HUES64 (cell line): ENCODE results near the gene PSD4.

ENCODE experiments used
- H3K27ac ChIP-seq: 2 replicates; pipeline ENCODE4 v1.7.0; 2013; ENCODE audit warnings: low read depth, low read length, inconsistent platforms
- H3K27me3 ChIP-seq: 2 replicates; pipeline ENCODE4 v1.6.1; 2013; ENCODE audit warnings: mild to moderate bottlenecking, low read length; ENCODE audit not compliant: insufficient read depth
- H3K36me3 ChIP-seq: 2 replicates; pipeline ENCODE4 v1.6.1; 2013; ENCODE audit warnings: mild to moderate bottlenecking, low read length; ENCODE audit not compliant: insufficient read depth
- H3K4me1 ChIP-seq: 2 replicates; pipeline ENCODE4 v1.6.1; 2013; ENCODE audit warnings: mild to moderate bottlenecking, low read length, moderate library complexity; ENCODE audit not compliant: insufficient read depth
- H3K4me3 ChIP-seq: 2 replicates; pipeline ENCODE4 v1.5.1; 2013; ENCODE audit warnings: mild to moderate bottlenecking, low read length, moderate library complexity
- H3K9ac ChIP-seq: 2 replicates; pipeline ENCODE4 v1.6.1; 2013; ENCODE audit warnings: mild to moderate bottlenecking, low read depth, low read length
- H3K9me3 ChIP-seq: 2 replicates; pipeline ENCODE4 v1.6.1; 2013; ENCODE audit warnings: low read depth, low read length; ENCODE audit not compliant: insufficient read depth
- WGBS: fragments of 150-250, 120-280 bp; methylation state at CpG from one replicate; pipeline ENCODE4 v1.1.7; 2013; ENCODE audit warnings: missing lambda C conversion rate; 5-methylcytosine and 5-hydroxymethylcytosine counted together

PSD4 gene

DNA sequence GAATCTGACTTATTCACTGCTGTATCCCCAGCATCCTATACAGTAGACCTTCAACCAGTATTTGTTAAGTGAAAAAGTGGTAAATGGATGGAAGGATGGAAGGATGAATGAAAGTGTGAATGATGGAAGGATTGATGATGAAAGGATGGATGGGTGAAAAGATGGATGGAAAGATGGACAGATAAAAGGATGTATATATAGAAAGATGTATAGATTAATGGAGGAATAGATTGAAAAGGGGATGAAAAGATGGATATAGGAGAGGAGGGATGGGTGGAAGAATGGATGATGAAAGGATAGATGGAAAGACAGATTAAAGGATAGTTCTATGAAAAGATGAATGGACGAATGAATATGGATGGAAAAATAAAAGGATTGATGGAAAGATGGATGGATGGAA, 50.0 kb downstream of the PSD4 start:
- Histone ChIP-seq H3K9ac (no peak overlapping the region), H3K27me3 (no peaks in the 10 kb centered on the region), H3K9me3 (no peaks in the 10 kb centered on the region), H3K4me1 (peaks cover 7% of the 10 kb centered on the region; the same call in 1 of the 2 replicates), H3K4me3 (no peak overlapping the region), H3K36me3 (no peaks in the 10 kb centered on the region), H3K27ac (no peak overlapping the region)
- WGBS: 83% methylated on average over 1 of the region's 1 CpG

DNA sequence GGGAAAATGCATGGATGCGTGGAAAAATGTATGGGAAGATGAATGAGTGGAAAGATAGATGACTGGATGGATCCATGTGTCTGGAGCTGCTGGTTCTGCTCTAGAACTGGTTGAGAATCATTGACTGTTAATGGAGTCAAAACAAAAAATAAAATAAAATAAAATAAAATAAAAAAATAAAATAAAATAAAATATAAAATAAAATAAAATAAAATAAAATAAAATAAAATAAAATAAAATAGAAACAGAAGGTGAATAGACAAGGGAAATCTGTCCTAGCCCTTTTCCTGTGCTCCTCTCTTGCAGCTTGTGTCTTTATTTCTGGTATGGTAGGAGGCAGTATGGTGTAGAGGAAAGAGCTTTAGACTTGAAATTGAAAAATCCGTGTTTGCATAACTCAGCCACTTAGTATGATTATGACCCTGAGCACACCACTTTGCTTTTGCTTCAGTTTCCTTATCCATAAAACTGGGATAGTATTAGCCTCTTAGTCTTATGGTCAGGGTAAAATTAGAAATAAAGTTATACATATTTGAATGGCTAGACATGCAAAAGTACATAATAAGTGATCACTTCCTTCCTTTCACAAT, 51.0 kb downstream of the PSD4 start:
- H3K4me3 ChIP-seq: no peak overlapping the region
- H3K27me3 ChIP-seq: no peaks in the 10 kb centered on the region
- H3K27ac ChIP-seq: no peak overlapping the region
- peaks cover 7% of the 10 kb centered on the region; the same call in 1 of the 2 replicates for H3K4me1 ChIP-seq
- no peak overlapping the region for H3K9ac ChIP-seq
- no peaks in the 10 kb centered on the region for H3K36me3 ChIP-seq
- no peaks in the 10 kb centered on the region for H3K9me3 ChIP-seq
- WGBS: over 99% methylated on average over 2 of the region's 2 CpGs

DNA sequence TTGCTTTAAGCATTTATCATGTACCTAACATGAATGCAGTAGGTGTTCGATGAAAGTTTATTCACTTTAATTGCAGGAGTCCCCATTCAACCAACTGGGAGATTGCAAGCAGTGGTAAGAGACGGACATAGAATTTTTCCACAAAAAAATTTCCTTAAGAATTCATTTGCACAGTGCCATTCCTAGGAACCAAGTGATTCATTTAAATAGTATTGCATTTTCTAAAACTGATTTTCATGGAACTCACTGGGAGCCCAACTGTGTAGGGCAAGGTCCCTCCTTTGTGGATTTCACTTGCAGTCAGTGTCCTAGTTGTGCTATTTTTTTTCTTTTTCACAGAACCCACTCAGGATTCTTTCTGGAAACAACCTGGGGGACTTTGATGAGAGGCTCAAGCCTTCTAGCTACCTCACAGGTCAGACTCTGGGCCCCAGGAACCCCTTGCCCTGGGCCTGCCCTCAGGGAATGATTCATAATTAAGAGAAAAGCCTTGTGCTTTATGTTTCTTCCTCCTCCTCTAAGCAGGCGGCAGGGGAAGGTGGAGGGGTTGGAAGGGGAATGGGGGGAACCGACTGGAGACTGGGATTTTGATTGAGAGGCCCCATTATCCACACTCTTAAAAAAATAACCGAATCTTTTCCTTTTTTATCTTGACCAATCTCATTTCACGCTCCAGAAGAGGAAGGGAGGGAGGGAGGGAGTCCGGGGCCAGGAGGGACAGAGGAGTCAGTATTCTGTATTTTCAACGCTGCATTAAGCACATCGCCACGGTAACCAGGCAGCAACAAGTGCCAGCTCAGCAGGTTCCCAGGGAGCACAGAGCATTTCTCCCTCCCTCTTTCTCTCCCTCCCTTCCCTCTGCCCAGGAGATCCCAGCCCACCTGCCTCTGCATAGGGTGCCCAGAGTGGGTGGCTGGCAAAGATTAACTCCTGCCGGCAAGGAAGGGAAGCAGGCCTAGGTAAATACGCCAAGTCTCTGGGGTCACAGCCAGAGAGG, 51.8 kb downstream of the PSD4 start:
- no peaks in the 10 kb centered on the region for H3K9me3 ChIP-seq
- no peak overlapping the region for H3K27ac ChIP-seq
- no peak overlapping the region for H3K4me3 ChIP-seq
- H3K36me3 ChIP-seq: no peaks in the 10 kb centered on the region
- peaks cover 7% of the 10 kb centered on the region; the same call in 1 of the 2 replicates for H3K4me1 ChIP-seq
- 54% methylated on average over 9 of the region's 12 CpGs for WGBS
- H3K9ac ChIP-seq: no peak overlapping the region
- no peaks in the 10 kb centered on the region for H3K27me3 ChIP-seq

DNA sequence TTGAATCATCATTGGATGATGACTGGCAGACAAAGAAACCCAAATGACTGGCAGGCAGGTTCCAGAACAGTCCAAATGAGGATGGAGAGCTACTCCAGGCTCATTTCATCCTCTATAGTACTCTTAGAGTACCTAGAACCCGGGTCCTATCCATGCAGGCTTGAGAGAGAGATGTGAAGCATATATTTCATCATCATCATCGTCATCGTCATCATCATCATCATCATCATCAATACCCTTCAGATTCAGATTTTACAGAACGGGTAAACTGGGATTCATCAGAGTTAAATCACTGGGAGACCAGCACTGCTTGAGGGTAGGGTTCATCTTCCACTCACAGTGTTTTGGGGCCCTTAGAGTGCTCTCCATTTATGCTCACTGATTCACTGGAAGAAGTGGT, 52.7 kb downstream of the PSD4 start:
- no peaks in the 10 kb centered on the region for H3K9me3 ChIP-seq
- no peak overlapping the region for H3K27ac ChIP-seq
- H3K27me3 ChIP-seq: no peaks in the 10 kb centered on the region
- WGBS: 96% methylated on average over 4 of the region's 4 CpGs
- no peaks in the 10 kb centered on the region for H3K36me3 ChIP-seq
- H3K4me3 ChIP-seq: no peak overlapping the region
- H3K9ac ChIP-seq: no peak overlapping the region
- H3K4me1 ChIP-seq: peaks cover 7% of the 10 kb centered on the region; the same call in 1 of the 2 replicates

- H3K4me3 ChIP-seq: no peak overlapping the region
- no peak overlapping the region for H3K27ac ChIP-seq
- WGBS: no CpG with 5 or more reads among the region's 1 CpG
- H3K4me1 ChIP-seq: peaks cover 7% of the 10 kb centered on the region; the same call in 1 of the 2 replicates
- no peaks in the 10 kb centered on the region for H3K36me3 ChIP-seq
- no peaks in the 10 kb centered on the region for H3K9me3 ChIP-seq
- H3K9ac ChIP-seq: no peak overlapping the region
- H3K27me3 ChIP-seq: no peaks in the 10 kb centered on the region
Observed at GRCh38 chr2:113227290-113227689, 53.5 kb downstream of the PSD4 start.

GRCh38 chr2:113227698-113228097, 53.9 kb downstream of the PSD4 start:
- no peaks in the 10 kb centered on the region for H3K36me3 ChIP-seq

DNA sequence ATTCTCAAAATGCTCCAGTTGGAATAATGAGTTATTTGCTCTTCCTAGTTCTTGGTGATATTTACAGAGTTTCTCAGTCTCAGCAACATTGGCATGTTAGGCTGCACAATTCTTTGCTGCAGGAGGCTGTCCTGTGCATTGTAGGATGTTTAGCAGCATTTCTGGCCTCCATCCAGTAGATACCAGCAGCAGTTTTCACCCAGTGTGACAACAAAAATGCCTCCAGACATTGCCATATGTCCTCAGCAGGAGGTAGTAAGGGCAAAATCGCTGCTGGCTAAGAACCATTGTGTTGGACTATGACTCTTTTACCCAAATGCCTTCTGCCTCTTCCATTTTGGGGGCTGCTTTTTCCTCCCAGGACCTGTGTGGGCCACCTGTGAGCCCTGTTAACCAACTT, 54.6 kb downstream of the PSD4 start:
- no peak overlapping the region for H3K27ac ChIP-seq

More at GRCh38 chr2:113227698-113228097, 53.9 kb downstream of the PSD4 start:
- Histone ChIP-seq H3K4me1 (peaks cover 7% of the 10 kb centered on the region; the same call in 1 of the 2 replicates), H3K27ac (no peak overlapping the region), H3K9ac (no peak overlapping the region), H3K4me3 (no peak overlapping the region), H3K9me3 (no peaks in the 10 kb centered on the region), H3K27me3 (no peaks in the 10 kb centered on the region)
- 93% methylated on average over 3 of the region's 3 CpGs for WGBS

DNA sequence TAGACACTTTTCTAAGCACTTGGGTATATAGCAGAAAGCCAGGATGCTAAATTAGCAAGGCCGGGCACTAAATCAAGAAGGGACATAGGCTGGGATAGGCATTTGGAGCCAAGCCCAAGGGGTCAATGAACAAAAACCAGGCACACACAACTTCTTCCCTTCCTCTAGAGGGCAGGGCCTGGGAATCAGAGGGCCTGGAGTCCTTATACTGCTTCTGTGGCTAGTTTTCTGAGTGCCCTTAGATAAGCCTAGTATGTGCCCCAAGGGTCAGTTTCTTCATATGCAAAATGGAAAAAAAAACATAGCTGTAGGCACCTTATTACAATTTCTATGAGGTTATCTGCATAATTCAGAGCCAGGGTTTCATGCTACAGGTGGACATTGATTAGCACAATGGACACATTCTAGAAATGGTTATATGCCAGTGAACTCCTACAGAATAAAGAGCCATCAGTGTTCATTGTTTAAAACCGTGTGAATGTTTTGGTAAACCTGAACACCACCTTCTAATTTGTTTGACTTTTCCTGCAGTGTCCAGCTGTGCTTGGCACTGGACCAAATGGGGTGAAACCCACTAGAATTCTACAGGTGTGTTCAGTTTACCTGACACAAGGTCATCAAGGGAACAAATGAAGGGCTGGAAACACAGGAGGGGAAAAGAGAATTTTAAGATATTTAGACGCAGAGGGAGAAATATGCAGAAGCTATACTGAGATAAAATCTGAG, 55.4 kb downstream of the PSD4 start:
- 88% methylated on average over 3 of the region's 3 CpGs for WGBS
- peaks cover 7% of the 10 kb centered on the region; the same call in 1 of the 2 replicates for H3K4me1 ChIP-seq
- H3K4me3 ChIP-seq: no peak overlapping the region
- H3K27ac ChIP-seq: no peak overlapping the region
- H3K36me3 ChIP-seq: no peaks in the 10 kb centered on the region
- H3K9me3 ChIP-seq: no peaks in the 10 kb centered on the region
- no peak overlapping the region for H3K9ac ChIP-seq
- H3K27me3 ChIP-seq: no peaks in the 10 kb centered on the region

More for the DNA sequence above, 54.6 kb downstream of the PSD4 start:
- Histone ChIP-seq H3K9me3 (no peaks in the 10 kb centered on the region), H3K27me3 (no peaks in the 10 kb centered on the region), H3K36me3 (no peaks in the 10 kb centered on the region), H3K4me1 (peaks cover 7% of the 10 kb centered on the region; the same call in 1 of the 2 replicates), H3K4me3 (no peak overlapping the region), H3K9ac (no peak overlapping the region)
- WGBS: 75% methylated on average over 1 of the region's 1 CpG

- WGBS: 87% methylated on average over 2 of the region's 3 CpGs
- no peaks in the 10 kb centered on the region for H3K9me3 ChIP-seq
- no peak overlapping the region for H3K27ac ChIP-seq
- H3K27me3 ChIP-seq: no peaks in the 10 kb centered on the region
- H3K4me1 ChIP-seq: peaks cover 7% of the 10 kb centered on the region; the same call in 1 of the 2 replicates
- H3K36me3 ChIP-seq: no peaks in the 10 kb centered on the region
- H3K9ac ChIP-seq: no peak overlapping the region
- no peak overlapping the region for H3K4me3 ChIP-seq
Observed at GRCh38 chr2:113229795-113230194, 56.0 kb downstream of the PSD4 start.

DNA sequence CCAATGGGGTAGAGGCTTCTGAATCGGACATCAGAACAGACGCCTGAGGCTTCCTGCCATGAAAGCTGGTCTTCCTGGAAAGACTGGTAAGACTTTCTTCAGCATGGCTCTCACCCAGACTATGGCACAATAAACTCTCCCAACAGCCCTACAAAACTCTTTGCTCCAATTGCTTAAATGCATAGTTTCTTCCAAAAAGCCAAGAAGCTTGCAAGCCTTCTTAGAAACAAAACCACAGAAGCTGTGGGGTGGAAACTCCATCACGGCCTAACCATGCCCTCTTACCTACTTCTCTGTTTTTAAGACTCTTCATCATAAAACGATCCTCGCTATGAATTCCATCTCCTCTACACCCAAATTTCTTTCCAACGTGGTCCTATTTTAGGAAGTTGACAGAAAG, 56.8 kb downstream of the PSD4 start:
- no peaks in the 10 kb centered on the region for H3K27me3 ChIP-seq
- no peaks in the 10 kb centered on the region for H3K36me3 ChIP-seq
- no peak overlapping the region for H3K4me3 ChIP-seq
- H3K4me1 ChIP-seq: peaks cover 1% of the 10 kb centered on the region; the same call in 1 of the 2 replicates
- no peaks in the 10 kb centered on the region for H3K9me3 ChIP-seq
- no peak overlapping the region for H3K27ac ChIP-seq
- 90% methylated on average over 6 of the region's 6 CpGs for WGBS
- H3K9ac ChIP-seq: no peak overlapping the region

GRCh38 chr2:113231064-113231463, 57.3 kb downstream of the PSD4 start:
- H3K27ac ChIP-seq: no peak overlapping the region
- H3K27me3 ChIP-seq: no peaks in the 10 kb centered on the region
- H3K36me3 ChIP-seq: no peaks in the 10 kb centered on the region
- 94% methylated on average over 3 of the region's 3 CpGs for WGBS
- H3K4me3 ChIP-seq: no peak overlapping the region
- no peaks in the 10 kb centered on the region for H3K9me3 ChIP-seq
- no peak overlapping the region for H3K9ac ChIP-seq
- no peaks in the 10 kb centered on the region for H3K4me1 ChIP-seq
